Raji (cell line): Measurements from ENCODE around the gene PGGHG.

Experiments used
- POLR2A ChIP-seq: IDR thresholded peaks from 2 replicates; pipeline ENCODE4 v1.6.1; 2011; ENCODE audit warnings: low read depth, low read length, control low read depth; ENCODE audit not compliant: insufficient read depth

The PGGHG gene

GRCh38 chr11:257766-258493 lies 31.0 kb upstream of the PGGHG start:
- no peak for TF ChIP-seq POLR2A

GRCh38 chr11:259413-259812 lies 29.5 kb upstream of the PGGHG start:
- TF ChIP-seq POLR2A = no peak

GRCh38 chr11:261624-262023 lies 27.3 kb upstream of the PGGHG start:
- no peak for TF ChIP-seq POLR2A

- no peak for TF ChIP-seq POLR2A
These were observed 22.1 kb upstream of the PGGHG start for GRCh38 chr11:266676-267439.

GRCh38 chr11:267491-267994 lies 21.4 kb upstream of the PGGHG start:
- TF ChIP-seq POLR2A = peak; percentile 87

- peak; percentile 50; the same call in 1 of the 2 replicates for TF ChIP-seq POLR2A
These were observed 19.6 kb upstream of the PGGHG start for GRCh38 chr11:269146-269890.

GRCh38 chr11:270451-271318 lies 18.2 kb upstream of the PGGHG start:
- TF ChIP-seq POLR2A = 0 out of 2 replicates have a peak, but pooled peaks have one; percentile 29

- TF ChIP-seq POLR2A = 0 out of 2 replicates have a peak, but pooled peaks have one; percentile 6
These were observed 17.6 kb upstream of the PGGHG start for GRCh38 chr11:271319-271715.

GRCh38 chr11:272195-272930 lies 16.6 kb upstream of the PGGHG start:
- TF ChIP-seq POLR2A = 0 out of 2 replicates have a peak, but pooled peaks have one; percentile 29

GRCh38 chr11:272931-273198 lies 16.1 kb upstream of the PGGHG start:
- TF ChIP-seq POLR2A = no peak

GRCh38 chr11:276219-276618 lies 12.7 kb upstream of the PGGHG start:
- no peak for TF ChIP-seq POLR2A

- no peak for TF ChIP-seq POLR2A
These were observed 10.7 kb upstream of the PGGHG start, which contains the start of gene NLRP6 for GRCh38 chr11:278001-278951. TSS of gene NLRP6 (plus strand) at chr11:278407. CDS start at chr11:278570, 163 bp downstream.
